GM23338 (cell line): Measurements from ENCODE around the gene LPO. TPM values are rescaled to one million over a fixed set of nuclear protein-coding genes. Genes with fewer than 3 reads are reported as not detected.

Source experiments
- ATAC-seq: fragments of 200-7000 bp; cut with Tn5 transposase; 3 replicates; pipeline ENCODE4 v1.9.1; 2020
- DNase-seq: peaks from one replicate; pipeline ENCODE4 v3.0.0-alpha.2; 2015; ENCODE audit warnings: low spot score
- H2AFZ ChIP-seq: fragments of 200-600 bp; sonication (generic); 2 replicates; pipeline ENCODE4 v1.8.0; 2016; ENCODE audit warnings: antibody characterized with exemption, mild to moderate bottlenecking, moderate library complexity
- H3F3A ChIP-seq: fragments of 200-600 bp; sonication (generic); replicated peaks from 2 replicates; pipeline ENCODE4 v1.8.0; 2017; ENCODE audit warnings: antibody characterized with exemption, mixed run types, low read depth
- H3K27ac ChIP-seq: fragments of 200-600 bp; sonication (generic); 2 replicates; pipeline ENCODE4 v1.6.1; 2016; ENCODE audit warnings: low read depth
- H3K27me3 ChIP-seq: fragments of 200-600 bp; sonication (generic); 2 replicates; pipeline ENCODE4 v1.8.0; 2016; ENCODE audit warnings: mild to moderate bottlenecking, mixed run types, moderate library complexity; ENCODE audit not compliant: insufficient read depth
- H3K36me3 ChIP-seq: fragments of 200-600 bp; sonication (generic); 2 replicates; pipeline ENCODE4 v1.8.0; 2016; ENCODE audit warnings: mild to moderate bottlenecking; ENCODE audit not compliant: insufficient read depth
- H3K4me1 ChIP-seq: fragments of 200-600 bp; sonication (generic); 2 replicates; pipeline ENCODE4 v1.8.0; 2016; ENCODE audit warnings: mild to moderate bottlenecking, moderate library complexity; ENCODE audit not compliant: insufficient read depth
- H3K4me2 ChIP-seq: fragments of 200-600 bp; sonication (generic); 2 replicates; pipeline ENCODE4 v1.7.1; 2017; ENCODE audit warnings: mixed run types
- H3K4me3 ChIP-seq: fragments of 200-600 bp; sonication (generic); 2 replicates; pipeline ENCODE4 v1.6.1; 2016; ENCODE audit warnings: mixed run types
- H3K79me2 ChIP-seq: fragments of 200-600 bp; sonication (generic); replicated peaks from 2 replicates; pipeline ENCODE4 v1.8.0; 2017; ENCODE audit warnings: mild to moderate bottlenecking; ENCODE audit not compliant: insufficient read depth
- H3K9me2 ChIP-seq: fragments of 200-600 bp; sonication (generic); 2 replicates; pipeline ENCODE4 v1.8.0; 2017; ENCODE audit not compliant: insufficient read depth
- H4K20me1 ChIP-seq: fragments of 200-600 bp; sonication (generic); replicated peaks from 2 replicates; pipeline ENCODE4 v1.8.0; 2017; ENCODE audit warnings: mild to moderate bottlenecking; ENCODE audit not compliant: insufficient read depth
- H3K27ac Mint-ChIP-seq: 2 replicates; pipeline ENCODE4 v1.8.0; 2020; ENCODE audit warnings: inconsistent platforms, mild to moderate bottlenecking, moderate library complexity, mixed read lengths
- H3K27me3 Mint-ChIP-seq: 3 replicates; pipeline ENCODE4 v1.8.0; 2022; ENCODE audit warnings: low read depth, mild to moderate bottlenecking, moderate library complexity, mixed read lengths, inconsistent platforms; ENCODE audit not compliant: insufficient read depth, poor library complexity
- H3K36me3 Mint-ChIP-seq: 3 replicates; pipeline ENCODE4 v1.8.0; 2021; ENCODE audit warnings: low read depth, mild to moderate bottlenecking, inconsistent platforms, moderate library complexity, mixed read lengths
- H3K4me1 Mint-ChIP-seq: 3 replicates; pipeline ENCODE4 v1.8.0; 2020; ENCODE audit warnings: mild to moderate bottlenecking, inconsistent platforms, mixed read lengths
- H3K4me3 Mint-ChIP-seq: 3 replicates; pipeline ENCODE4 v1.8.0; 2021; ENCODE audit warnings: moderate library complexity, mild to moderate bottlenecking, inconsistent platforms, mixed read lengths
- H3K9me3 Mint-ChIP-seq: 3 replicates; pipeline ENCODE4 v1.8.0; 2020; ENCODE audit warnings: moderate library complexity, mild to moderate bottlenecking, inconsistent platforms, mixed read lengths
- EZH2 ChIP-seq: fragments of 200-600 bp; sonication (generic); IDR thresholded peaks from one replicate; pipeline ENCODE4 v1.8.0; 2017; ENCODE audit warnings: antibody characterized with exemption, mild to moderate bottlenecking, low read depth; ENCODE audit not compliant: unreplicated experiment
- EZH2phosphoT487 ChIP-seq: fragments of 200-600 bp; sonication (generic); IDR thresholded peaks from one replicate; pipeline ENCODE4 v1.8.1; 2018; ENCODE audit warnings: antibody characterized with exemption; ENCODE audit not compliant: unreplicated experiment
- NANOG ChIP-seq: IDR thresholded peaks from 2 replicates; pipeline ENCODE4 v1.6.1; 2016; ENCODE audit warnings: antibody characterized with exemption, borderline replicate concordance
- STAT1 ChIP-seq: IDR thresholded peaks from one replicate; pipeline ENCODE4 v1.6.1; 2016; ENCODE audit warnings: antibody characterized with exemption; ENCODE audit not compliant: unreplicated experiment
- polyA plus RNA-seq: library from polyadenylated mRNA; unstranded; fragments of >200 nt; fragmentation: Nextera tagmentation; extraction: Ambion mirVana; gene quantifications from 2 replicates; pipeline ENCODE4 v1.2.1, GENCODE V29; 2016
- total RNA-seq: library from RNA; depleted of rRNA; stranded (reverse); fragments of >200 nt; shearing (Covaris generic); gene quantifications from 2 replicates; pipeline ENCODE4 v1.2.3, GENCODE V29; 2014
- TF ChIP-seq, protein P1 (sequence below): fragments of 250-450 bp; sonication (Bioruptor Pico); IDR thresholded peaks from 2 replicates; pipeline ENCODE4 v1.5.0; 2020; ENCODE audit warnings: mild to moderate bottlenecking, moderate library complexity
- TF ChIP-seq, protein P2 (sequence below): IDR thresholded peaks from 2 replicates; pipeline ENCODE4 v1.6.1; 2016; ENCODE audit warnings: antibody characterized with exemption

The LPO gene
- total and polyA plus RNA-seq, 2 experiments from 2014 or later: 0.13 to 0.35 TPM

DNA sequence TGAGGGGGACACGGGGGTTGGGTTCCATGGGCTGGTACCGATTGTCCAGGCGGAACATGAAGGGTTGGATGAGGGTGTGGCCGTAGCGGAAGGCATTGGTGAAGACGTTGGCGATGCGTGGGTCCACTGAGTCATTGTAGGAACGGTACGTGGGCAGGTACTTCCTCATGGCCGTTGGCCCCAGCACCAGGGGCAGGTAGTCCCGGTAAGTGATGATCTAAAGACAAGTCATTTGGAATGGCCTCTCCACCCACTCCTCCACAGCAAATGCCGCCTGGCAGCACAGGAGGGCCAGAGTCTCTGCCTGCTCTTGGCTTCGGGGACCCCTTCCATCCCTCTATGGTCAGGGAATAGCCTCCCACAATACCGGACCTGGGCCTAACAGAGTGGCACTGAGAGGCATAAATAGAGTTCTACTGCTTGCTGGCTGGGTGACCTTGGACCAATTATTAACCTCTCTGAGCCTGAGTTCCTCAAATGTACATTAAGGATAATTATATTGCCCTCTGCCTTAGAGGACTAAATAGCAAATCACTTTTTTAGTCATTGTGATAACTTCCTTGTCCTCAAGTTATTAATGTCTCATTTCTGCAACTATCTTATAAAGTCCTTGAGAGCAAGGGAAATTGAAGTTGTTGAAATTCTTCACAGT, 35.2 kb downstream of the LPO start (continued):
- TF ChIP-seq, protein P1, sequence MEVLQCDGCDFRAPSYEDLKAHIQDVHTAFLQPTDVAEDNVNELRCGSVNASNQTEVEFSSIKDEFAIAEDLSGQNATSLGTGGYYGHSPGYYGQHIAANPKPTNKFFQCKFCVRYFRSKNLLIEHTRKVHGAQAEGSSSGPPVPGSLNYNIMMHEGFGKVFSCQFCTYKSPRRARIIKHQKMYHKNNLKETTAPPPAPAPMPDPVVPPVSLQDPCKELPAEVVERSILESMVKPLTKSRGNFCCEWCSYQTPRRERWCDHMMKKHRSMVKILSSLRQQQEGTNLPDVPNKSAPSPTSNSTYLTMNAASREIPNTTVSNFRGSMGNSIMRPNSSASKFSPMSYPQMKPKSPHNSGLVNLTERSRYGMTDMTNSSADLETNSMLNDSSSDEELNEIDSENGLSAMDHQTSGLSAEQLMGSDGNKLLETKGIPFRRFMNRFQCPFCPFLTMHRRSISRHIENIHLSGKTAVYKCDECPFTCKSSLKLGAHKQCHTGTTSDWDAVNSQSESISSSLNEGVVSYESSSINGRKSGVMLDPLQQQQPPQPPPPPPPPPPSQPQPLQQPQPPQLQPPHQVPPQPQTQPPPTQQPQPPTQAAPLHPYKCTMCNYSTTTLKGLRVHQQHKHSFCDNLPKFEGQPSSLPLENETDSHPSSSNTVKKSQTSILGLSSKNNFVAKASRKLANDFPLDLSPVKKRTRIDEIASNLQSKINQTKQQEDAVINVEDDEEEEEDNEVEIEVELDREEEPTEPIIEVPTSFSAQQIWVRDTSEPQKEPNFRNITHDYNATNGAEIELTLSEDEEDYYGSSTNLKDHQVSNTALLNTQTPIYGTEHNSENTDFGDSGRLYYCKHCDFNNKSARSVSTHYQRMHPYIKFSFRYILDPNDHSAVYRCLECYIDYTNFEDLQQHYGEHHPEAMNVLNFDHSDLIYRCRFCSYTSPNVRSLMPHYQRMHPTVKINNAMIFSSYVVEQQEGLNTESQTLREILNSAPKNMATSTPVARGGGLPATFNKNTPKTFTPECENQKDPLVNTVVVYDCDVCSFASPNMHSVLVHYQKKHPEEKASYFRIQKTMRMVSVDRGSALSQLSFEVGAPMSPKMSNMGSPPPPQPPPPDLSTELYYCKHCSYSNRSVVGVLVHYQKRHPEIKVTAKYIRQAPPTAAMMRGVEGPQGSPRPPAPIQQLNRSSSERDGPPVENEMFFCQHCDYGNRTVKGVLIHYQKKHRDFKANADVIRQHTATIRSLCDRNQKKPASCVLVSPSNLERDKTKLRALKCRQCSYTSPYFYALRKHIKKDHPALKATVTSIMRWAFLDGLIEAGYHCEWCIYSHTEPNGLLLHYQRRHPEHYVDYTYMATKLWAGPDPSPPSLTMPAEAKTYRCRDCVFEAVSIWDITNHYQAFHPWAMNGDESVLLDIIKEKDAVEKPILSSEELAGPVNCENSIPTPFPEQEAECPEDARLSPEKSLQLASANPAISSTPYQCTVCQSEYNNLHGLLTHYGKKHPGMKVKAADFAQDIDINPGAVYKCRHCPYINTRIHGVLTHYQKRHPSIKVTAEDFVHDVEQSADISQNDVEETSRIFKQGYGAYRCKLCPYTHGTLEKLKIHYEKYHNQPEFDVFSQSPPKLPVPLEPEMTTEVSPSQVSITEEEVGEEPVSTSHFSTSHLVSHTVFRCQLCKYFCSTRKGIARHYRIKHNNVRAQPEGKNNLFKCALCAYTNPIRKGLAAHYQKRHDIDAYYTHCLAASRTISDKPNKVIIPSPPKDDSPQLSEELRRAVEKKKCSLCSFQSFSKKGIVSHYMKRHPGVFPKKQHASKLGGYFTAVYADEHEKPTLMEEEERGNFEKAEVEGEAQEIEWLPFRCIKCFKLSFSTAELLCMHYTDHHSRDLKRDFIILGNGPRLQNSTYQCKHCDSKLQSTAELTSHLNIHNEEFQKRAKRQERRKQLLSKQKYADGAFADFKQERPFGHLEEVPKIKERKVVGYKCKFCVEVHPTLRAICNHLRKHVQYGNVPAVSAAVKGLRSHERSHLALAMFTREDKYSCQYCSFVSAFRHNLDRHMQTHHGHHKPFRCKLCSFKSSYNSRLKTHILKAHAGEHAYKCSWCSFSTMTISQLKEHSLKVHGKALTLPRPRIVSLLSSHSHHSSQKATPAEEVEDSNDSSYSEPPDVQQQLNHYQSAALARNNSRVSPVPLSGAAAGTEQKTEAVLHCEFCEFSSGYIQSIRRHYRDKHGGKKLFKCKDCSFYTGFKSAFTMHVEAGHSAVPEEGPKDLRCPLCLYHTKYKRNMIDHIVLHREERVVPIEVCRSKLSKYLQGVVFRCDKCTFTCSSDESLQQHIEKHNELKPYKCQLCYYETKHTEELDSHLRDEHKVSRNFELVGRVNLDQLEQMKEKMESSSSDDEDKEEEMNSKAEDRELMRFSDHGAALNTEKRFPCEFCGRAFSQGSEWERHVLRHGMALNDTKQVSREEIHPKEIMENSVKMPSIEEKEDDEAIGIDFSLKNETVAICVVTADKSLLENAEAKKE: no peak
- TF ChIP-seq NANOG (no peak), STAT1 (no peak), EZH2 (no peak)

DNA sequence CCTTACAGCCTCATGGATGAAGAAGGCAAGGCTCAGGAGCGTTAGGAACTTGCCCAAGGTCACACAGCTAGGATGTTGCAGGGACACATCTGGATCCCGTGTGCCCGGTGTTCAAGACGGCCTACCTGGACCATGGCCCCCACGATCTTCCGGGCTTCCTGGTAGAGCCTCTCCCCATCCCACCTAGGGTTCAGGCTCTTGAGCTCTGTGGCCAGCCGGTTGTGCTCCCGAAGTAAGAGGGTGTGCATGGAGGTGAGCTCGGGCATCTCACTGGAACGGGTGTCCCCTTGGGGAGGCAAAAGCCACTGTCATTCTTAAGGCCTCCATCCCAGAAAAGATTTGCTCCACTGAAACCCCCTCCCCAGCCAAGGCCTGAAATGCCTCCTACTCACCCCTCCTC, 37.0 kb downstream of the LPO start:
- Histone ChIP-seq H4K20me1 (no peaks in the 10 kb centered on the region), H3K4me3 (no peak overlapping the region), H3F3A (no peaks in the 10 kb centered on the region), H3K27ac (no peak overlapping the region), H3K9me2 (no peaks in the 10 kb centered on the region), H3K79me2 (no peaks in the 10 kb centered on the region), H2AFZ (no peak overlapping the region), H3K36me3 (no peaks in the 10 kb centered on the region), H3K4me2 (no peak overlapping the region), H3K27me3 (peaks cover 26% of the 10 kb centered on the region), H3K4me1 (no peaks in the 10 kb centered on the region; the same call in 1 of the 2 replicates)
- DNase-seq (no peak), ATAC-seq (no peak)
- H3K36me3 Mint-ChIP-seq: no peaks in the 10 kb centered on the region
- H3K4me1 Mint-ChIP-seq: peaks cover 6% of the 10 kb centered on the region; the same call in 2 of the 3 replicates
- H3K27ac Mint-ChIP-seq: no peak overlapping the region
- H3K27me3 Mint-ChIP-seq: peaks cover 21% of the 10 kb centered on the region
- H3K9me3 Mint-ChIP-seq: no peaks in the 10 kb centered on the region
- no peak overlapping the region for H3K4me3 Mint-ChIP-seq
- no peak for TF ChIP-seq EZH2phosphoT487
- TF ChIP-seq, protein P2, sequence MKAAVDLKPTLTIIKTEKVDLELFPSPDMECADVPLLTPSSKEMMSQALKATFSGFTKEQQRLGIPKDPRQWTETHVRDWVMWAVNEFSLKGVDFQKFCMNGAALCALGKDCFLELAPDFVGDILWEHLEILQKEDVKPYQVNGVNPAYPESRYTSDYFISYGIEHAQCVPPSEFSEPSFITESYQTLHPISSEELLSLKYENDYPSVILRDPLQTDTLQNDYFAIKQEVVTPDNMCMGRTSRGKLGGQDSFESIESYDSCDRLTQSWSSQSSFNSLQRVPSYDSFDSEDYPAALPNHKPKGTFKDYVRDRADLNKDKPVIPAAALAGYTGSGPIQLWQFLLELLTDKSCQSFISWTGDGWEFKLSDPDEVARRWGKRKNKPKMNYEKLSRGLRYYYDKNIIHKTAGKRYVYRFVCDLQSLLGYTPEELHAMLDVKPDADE: no peak
- TF ChIP-seq, protein P1: no peak
- no peak for TF ChIP-seq EZH2
